ENCODE measurements around the gene HMCN2. TPM values are rescaled to one million over a fixed set of nuclear protein-coding genes. Genes with fewer than 3 reads are reported as not detected.

Gene HMCN2
- total and polyA plus RNA-seq, 2 donors (not counting 1 experiment from before 2014, with no cell fraction given), result 0.01 TPM; not detected in 1

GRCh38 chr9:130458804-130459067 lies 193.2 kb downstream of the HMCN2 start:
- peaks cover 12% of the 10 kb centered on the region for H3K27me3 Mint-ChIP-seq
- Histone ChIP-seq H3K9ac (ENCODE audit: low read length) (no peak overlapping the region), H3K4me1 (ENCODE audit: control insufficient read depth in 2 of 2, insufficient read depth in 2 of 2, low read length in 2 of 2) (peaks cover 0 to 3% of the 10 kb centered on the region in 2 donors), H3K4me3 (ENCODE audit: control extremely low read depth in 1 of 5, extremely low read depth in 1 of 5, insufficient read depth in 1 of 5, low read depth in 2 of 5, low read length in 4 of 5) (no peak overlapping the region), H4K20me1 (ENCODE audit: control insufficient read depth, insufficient read depth, low read length, poor library complexity, severe bottlenecking) (no peaks in the 10 kb centered on the region), H2AFZ (ENCODE audit: insufficient read depth, low read depth, low read length, poor library complexity, severe bottlenecking) (no peak overlapping the region), H3K27me3 (replicated peaks in 1 of 4; ENCODE audit: control extremely low read depth in 1 of 4, control insufficient read depth in 3 of 4, insufficient read depth in 4 of 4, low read length in 3 of 4) (peaks cover 0 to 17% (median 5%) of the 10 kb centered on the region in 4 experiments), H3K79me2 (ENCODE audit: control insufficient read depth, insufficient read depth, low read length) (no peaks in the 10 kb centered on the region), H3K9me3 (ENCODE audit: control extremely low read depth in 1 of 3, control insufficient read depth in 2 of 3, insufficient read depth in 1 of 3, low read length in 2 of 3) (peaks cover 0 to 4% (median 0%) of the 10 kb centered on the region in 3 donors), H3K27ac (ENCODE audit: low read length in 2 of 2) (no peak overlapping the region), H3K36me3 (replicated peaks in 1 of 2; ENCODE audit: control extremely low read depth in 1 of 2, control insufficient read depth in 1 of 2, extremely low read depth in 1 of 2, insufficient read depth in 2 of 2, low read length in 1 of 2) (no peaks in the 10 kb centered on the region), H3K4me2 (replicated peaks; ENCODE audit: low read depth, low read length, poor library complexity, severe bottlenecking) (no peak overlapping the region)
- H3K4me1 Mint-ChIP-seq, result no peaks in the 10 kb centered on the region
- 93% methylated on average over 5 of the region's 5 CpGs for WGBS (ENCODE audit: insufficient coverage)
- ChIA-PET CTCF (no interaction called here), POLR2A (no interaction called here)
- H3K9me3 Mint-ChIP-seq (ENCODE audit: insufficient read depth), result no peaks in the 10 kb centered on the region
- no peak for TF ChIP-seq CTCF (IDR thresholded peaks at IDR 0.05)
- no peak for TF ChIP-seq EZH2 (IDR thresholded peaks at IDR 0.05; ENCODE audit: borderline replicate concordance, insufficient read depth, low read depth, low read length, poor library complexity, severe bottlenecking)
- ATAC-seq (ENCODE audit: low read depth), result no peak
- no peak overlapping the region for H3K27ac Mint-ChIP-seq
- DNase-seq, result no peak
- H3K4me3 Mint-ChIP-seq, result no peak overlapping the region
- intact Hi-C loops (cut with micrococcal nuclease), result no loop called here

- H3K4me3 ChIP-seq (ENCODE audit: control extremely low read depth in 1 of 5, extremely low read depth in 1 of 5, insufficient read depth in 1 of 5, low read depth in 2 of 5, low read length in 4 of 5), result no peak overlapping the region
- intact Hi-C loops (cut with micrococcal nuclease), result no loop called here
- no peaks in the 10 kb centered on the region for H3K36me3 ChIP-seq (replicated peaks in 1 of 2; ENCODE audit: control extremely low read depth in 1 of 2, control insufficient read depth in 1 of 2, extremely low read depth in 1 of 2, insufficient read depth in 2 of 2, low read length in 1 of 2)
- Mint-ChIP-seq H3K27ac (no peak overlapping the region), H3K27me3 (peaks cover 12% of the 10 kb centered on the region), H3K9me3 (ENCODE audit: insufficient read depth) (no peaks in the 10 kb centered on the region), H3K4me1 (no peaks in the 10 kb centered on the region), H3K4me3 (no peak overlapping the region)
- ChIA-PET CTCF (interaction anchor here (2.5 to 2.8 kb wide), 2 partner anchors 223 to 226 kb away, joined by 21 to 43 read pairs; no protein-coding TSS in a partner anchor), POLR2A (no interaction called here)
- peaks cover 0 to 3% of the 10 kb centered on the region in 2 donors for H3K4me1 ChIP-seq (ENCODE audit: control insufficient read depth in 2 of 2, insufficient read depth in 2 of 2, low read length in 2 of 2)
- ATAC-seq (ENCODE audit: low read depth) (no peak), DNase-seq (no peak)
- H3K4me2 ChIP-seq (replicated peaks; ENCODE audit: low read depth, low read length, poor library complexity, severe bottlenecking), result no peak overlapping the region
- no peak overlapping the region for H3K9ac ChIP-seq (ENCODE audit: low read length)
- H3K9me3 ChIP-seq (ENCODE audit: control extremely low read depth in 1 of 3, control insufficient read depth in 2 of 3, insufficient read depth in 1 of 3, low read length in 2 of 3), result peaks cover 0 to 4% (median 0%) of the 10 kb centered on the region in 3 donors
- no peaks in the 10 kb centered on the region for H4K20me1 ChIP-seq (ENCODE audit: control insufficient read depth, insufficient read depth, low read length, poor library complexity, severe bottlenecking)
- no peak overlapping the region for H3K27ac ChIP-seq (ENCODE audit: low read length in 2 of 2)
- no peak for TF ChIP-seq EZH2 (IDR thresholded peaks at IDR 0.05; ENCODE audit: borderline replicate concordance, insufficient read depth, low read depth, low read length, poor library complexity, severe bottlenecking)
- TF ChIP-seq CTCF (IDR thresholded peaks at IDR 0.05), result no peak
- H3K27me3 ChIP-seq (replicated peaks in 1 of 4; ENCODE audit: control extremely low read depth in 1 of 4, control insufficient read depth in 3 of 4, insufficient read depth in 4 of 4, low read length in 3 of 4), result peaks cover 0 to 17% (median 5%) of the 10 kb centered on the region in 4 experiments
- no peak overlapping the region for H2AFZ ChIP-seq (ENCODE audit: insufficient read depth, low read depth, low read length, poor library complexity, severe bottlenecking)
- WGBS (ENCODE audit: insufficient coverage), result 90% methylated on average over 6 of the region's 8 CpGs
- H3K79me2 ChIP-seq (ENCODE audit: control insufficient read depth, insufficient read depth, low read length), result no peaks in the 10 kb centered on the region
Observed at GRCh38 chr9:130459151-130459550, 193.6 kb downstream of the HMCN2 start.
